B cell (primary cell): ENCODE data around the gene RPS15.

Experiments used
- CTCF ChIP-seq: fragments of 200-600 bp; IDR thresholded peaks from one replicate; pipeline ENCODE4 v1.8.0; 2022; ENCODE audit warnings: antibody characterized with exemption, mild to moderate bottlenecking
- EZH2 ChIP-seq: IDR thresholded peaks from 2 replicates; pipeline ENCODE4 v1.6.1; 2012; ENCODE audit warnings: borderline replicate concordance, low read depth, mild to moderate bottlenecking, moderate library complexity, low read length; ENCODE audit not compliant: insufficient read depth, poor library complexity, severe bottlenecking

DNA sequence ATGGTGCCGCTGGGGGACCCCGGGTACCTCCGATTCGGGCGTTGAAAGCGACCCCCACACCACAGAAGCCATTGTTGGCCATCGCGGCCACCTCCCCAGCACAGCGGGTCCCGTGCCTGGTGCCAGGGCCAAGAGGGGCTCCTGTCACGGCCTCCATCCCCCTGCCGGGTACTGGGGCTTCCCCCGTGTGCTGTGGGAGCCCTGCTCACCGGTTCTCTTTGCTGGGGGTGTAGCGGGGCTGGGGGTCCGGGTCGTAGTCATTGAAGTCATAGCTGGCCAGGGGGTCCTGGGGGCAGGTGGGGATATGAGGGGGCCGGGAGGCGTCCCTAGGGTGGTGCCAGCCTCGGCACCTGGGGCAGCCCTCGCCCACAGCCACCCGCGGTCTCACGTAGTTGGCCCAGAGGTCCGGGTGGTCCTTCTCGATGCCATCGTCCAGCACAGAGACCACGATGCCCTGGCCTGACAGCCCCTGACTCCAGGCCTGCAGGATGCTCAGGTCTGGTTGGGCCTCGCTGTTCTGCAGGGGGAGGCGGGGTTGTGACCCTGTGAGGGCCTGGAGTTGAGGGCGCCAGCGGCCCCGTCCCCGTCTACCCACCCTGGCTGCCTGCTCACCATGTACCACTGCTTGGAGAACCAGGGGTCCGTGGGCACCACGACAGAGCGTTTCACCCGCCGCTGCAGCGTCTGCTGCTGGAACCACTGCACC is 49.5 kb downstream of the RPS15 start:
- TF ChIP-seq CTCF, result no peak
- no peak for TF ChIP-seq EZH2
